NCI-H345 (cell line): ENCODE results near the gene EGLN3.

ENCODE experiments used
- DNase-seq: peaks from one replicate; lab custom pipeline; 2025; lab: John Stamatoyannopoulos, UW

EGLN3 gene

DNA sequence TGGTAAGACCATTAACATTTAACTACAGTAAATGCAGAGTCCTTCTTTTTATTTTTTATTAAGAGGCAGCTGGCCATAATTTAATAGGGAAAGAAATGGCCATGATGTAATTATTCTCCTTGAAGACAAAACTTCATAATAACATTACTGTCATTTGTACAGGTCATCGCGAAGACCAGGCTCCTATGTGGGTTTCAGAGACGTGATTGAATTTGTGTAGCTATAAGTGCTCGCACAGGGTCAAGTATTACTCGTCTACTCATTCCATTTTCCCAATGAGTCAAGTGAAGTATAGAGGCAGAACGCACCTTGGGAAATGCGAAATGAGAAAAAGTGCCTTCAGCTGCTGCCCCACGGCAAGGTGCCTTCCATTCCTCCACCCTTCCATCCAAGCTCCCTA lies 40.4 kb downstream of the EGLN3 start:
- no peak for DNase-seq

- no peak for DNase-seq
These were observed 41.3 kb downstream of the EGLN3 start for GRCh38 chr14:33909380-33910084.

DNA sequence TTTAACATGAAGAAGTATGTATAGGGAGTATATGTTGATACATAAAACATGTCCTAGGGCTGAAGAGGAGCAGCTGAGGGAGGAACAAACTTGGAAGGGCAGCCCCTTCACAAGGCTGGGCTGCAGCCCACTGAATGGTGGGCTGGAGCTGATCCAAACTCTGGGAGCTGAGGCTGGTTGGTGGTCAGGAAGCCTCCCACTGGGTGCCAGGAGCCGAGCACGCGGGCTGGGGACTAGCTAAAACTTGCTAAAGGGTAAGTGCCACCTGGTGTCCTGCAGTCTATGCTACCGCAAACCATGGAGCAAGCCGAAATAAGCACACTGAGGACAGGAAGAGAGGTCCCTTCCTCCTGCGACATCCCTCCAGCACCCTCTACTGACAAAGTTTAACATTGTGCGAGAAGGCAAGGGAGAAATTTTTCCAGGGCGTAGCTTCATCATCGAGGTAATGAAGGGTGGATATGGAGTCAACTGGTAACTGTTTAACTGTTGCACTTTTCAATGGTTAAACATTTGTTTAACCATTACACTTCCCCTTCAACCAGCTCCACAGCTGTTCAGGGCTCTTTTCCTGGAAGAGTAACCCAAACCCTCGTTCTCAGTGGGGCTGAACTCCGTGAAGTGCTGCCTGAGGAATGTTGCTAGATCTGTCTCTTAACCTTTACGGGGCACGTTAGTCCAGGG lies 42.2 kb downstream of the EGLN3 start:
- no peak for DNase-seq

DNA sequence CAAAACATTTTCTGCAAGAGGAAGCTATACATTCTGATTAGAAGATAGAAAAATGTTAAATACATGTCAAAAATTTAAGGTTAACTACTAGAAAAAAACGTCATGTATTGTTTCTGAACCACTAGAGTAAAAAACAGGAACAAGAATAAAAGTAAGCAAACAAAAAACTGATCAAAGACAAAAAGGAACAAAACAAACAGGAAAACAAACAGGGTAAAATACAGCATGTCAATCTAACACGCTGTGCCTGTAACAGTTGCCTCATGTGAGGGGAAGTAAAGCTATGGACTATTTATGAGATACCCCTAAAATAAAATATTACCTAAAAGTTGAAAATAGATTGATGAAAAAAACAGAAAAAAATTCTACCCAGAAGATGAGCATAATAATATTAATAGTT lies 43.9 kb downstream of the EGLN3 start:
- no peak for DNase-seq

DNA sequence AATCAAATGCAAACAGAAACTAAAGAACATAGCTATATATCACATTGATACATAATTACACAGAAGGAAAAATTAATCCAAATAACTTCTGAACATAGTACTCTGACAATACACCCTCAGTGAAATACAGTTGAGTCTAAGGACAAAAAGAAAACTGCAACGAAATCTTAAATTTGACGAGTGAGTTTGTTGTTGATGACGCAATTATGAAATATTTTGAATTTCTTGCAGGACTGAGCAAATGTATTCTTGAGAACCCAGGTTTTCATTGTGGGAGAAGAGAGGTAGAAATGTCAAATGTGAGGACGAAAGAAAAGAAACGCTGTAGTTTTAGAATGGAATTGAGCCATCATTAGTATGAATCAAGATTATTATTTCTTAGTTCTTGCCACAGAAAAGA lies 46.3 kb downstream of the EGLN3 start:
- no peak for DNase-seq

- DNase-seq: no peak
These were observed 47.5 kb downstream of the EGLN3 start for GRCh38 chr14:33903369-33903768.

GRCh38 chr14:33902363-33902762 lies 48.5 kb downstream of the EGLN3 start:
- no peak for DNase-seq

GRCh38 chr14:33901426-33902155 lies 49.3 kb downstream of the EGLN3 start:
- no peak for DNase-seq

GRCh38 chr14:33900706-33901105 lies 50.2 kb downstream of the EGLN3 start:
- no peak for DNase-seq

- DNase-seq: no peak
These were observed 51.0 kb downstream of the EGLN3 start for GRCh38 chr14:33899723-33900341.

GRCh38 chr14:33897878-33898535 lies 52.9 kb downstream of the EGLN3 start:
- no peak for DNase-seq

GRCh38 chr14:33897382-33897781 lies 53.5 kb downstream of the EGLN3 start:
- no peak for DNase-seq

GRCh38 chr14:33894339-33894738 lies 56.5 kb downstream of the EGLN3 start:
- DNase-seq: no peak

- no peak for DNase-seq
These were observed 59.2 kb downstream of the EGLN3 start for GRCh38 chr14:33891700-33892099.

DNA sequence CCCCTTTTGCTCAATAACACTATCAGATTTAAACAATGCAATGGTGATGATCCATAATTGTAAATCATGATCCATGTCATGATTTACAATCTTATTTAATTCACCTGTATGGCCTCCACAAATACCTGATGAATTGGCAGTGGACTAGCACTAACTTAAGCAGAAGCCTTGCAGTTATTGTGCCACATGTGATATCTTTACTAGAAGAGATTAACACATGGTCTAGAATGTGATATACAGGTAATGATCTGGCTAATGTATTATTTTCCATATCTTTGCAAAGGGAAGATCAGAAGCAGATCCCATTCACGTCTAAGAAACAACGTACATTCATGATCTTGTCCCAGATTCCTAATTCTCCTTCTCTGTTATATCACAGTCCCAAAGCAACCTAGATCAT lies 66.0 kb downstream of the EGLN3 start:
- no peak for DNase-seq

DNA sequence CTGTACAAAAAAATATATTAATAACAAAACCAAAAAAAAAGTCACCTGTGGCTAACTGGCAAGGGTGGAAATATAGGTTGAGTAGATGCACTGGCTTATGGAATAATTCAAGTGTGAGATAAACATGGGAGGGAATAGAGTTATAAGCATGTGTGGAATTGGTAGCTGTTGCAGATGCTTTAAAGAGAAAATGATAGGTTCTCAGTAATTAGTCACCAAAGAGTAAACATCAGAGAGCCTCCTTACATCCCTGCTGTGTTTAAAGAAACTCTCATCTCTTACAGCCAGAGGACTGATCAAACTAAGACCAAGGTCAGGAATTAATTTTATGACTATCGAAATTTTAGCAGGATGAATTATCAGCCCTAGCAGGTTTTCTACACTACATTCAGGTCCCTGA lies 70.5 kb downstream of the EGLN3 start:
- DNase-seq: no peak

- no peak for DNase-seq
These were observed 71.1 kb downstream of the EGLN3 start for GRCh38 chr14:33879684-33880286.

GRCh38 chr14:33876274-33876673 lies 74.6 kb downstream of the EGLN3 start:
- DNase-seq: no peak
